Measurements from ENCODE around the gene ABCC4. TPM values are rescaled to one million over a fixed set of nuclear protein-coding genes. Genes with fewer than 3 reads are reported as not detected.

The ABCC4 gene
- total RNA-seq, 1 donor from 2014 or later: 19.0 TPM

DNA sequence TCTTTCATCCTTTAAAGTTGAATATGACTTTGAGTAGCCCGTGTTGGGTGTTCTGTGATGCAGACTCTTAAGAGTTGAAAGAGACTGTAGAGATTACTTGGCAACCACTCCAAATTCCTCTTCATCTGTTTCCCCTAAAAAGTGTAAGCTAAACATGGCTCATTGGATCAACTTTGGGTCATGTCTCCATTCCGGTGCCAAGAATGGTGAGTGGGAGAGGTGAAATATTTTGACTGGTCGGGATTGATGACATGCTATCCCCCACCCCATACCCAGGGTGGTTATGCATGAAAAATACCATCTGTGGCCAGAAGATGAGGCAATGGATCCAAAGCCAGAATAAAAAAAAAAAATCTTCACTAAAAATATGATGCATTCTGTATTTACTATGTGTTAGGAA, 307.6 kb downstream of the ABCC4 start:
- no peaks in the 10 kb centered on the region for H3K27me3 Mint-ChIP-seq (ENCODE audit: unreplicated experiment)
- DNase-seq (ENCODE audit: low spot score): no peak
- no peaks in the 10 kb centered on the region for H3K36me3 Mint-ChIP-seq (ENCODE audit: low read depth, unreplicated experiment)
- H3K4me3 Mint-ChIP-seq (ENCODE audit: unreplicated experiment): no peak overlapping the region
- H3K27ac Mint-ChIP-seq (ENCODE audit: unreplicated experiment): no peak overlapping the region
- H3K4me1 Mint-ChIP-seq (ENCODE audit: unreplicated experiment): no peaks in the 10 kb centered on the region
- TF ChIP-seq, protein P1, sequence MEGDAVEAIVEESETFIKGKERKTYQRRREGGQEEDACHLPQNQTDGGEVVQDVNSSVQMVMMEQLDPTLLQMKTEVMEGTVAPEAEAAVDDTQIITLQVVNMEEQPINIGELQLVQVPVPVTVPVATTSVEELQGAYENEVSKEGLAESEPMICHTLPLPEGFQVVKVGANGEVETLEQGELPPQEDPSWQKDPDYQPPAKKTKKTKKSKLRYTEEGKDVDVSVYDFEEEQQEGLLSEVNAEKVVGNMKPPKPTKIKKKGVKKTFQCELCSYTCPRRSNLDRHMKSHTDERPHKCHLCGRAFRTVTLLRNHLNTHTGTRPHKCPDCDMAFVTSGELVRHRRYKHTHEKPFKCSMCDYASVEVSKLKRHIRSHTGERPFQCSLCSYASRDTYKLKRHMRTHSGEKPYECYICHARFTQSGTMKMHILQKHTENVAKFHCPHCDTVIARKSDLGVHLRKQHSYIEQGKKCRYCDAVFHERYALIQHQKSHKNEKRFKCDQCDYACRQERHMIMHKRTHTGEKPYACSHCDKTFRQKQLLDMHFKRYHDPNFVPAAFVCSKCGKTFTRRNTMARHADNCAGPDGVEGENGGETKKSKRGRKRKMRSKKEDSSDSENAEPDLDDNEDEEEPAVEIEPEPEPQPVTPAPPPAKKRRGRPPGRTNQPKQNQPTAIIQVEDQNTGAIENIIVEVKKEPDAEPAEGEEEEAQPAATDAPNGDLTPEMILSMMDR (IDR thresholded peaks at IDR 0.05; ENCODE audit: unreplicated experiment): no peak
- no peaks in the 10 kb centered on the region for H3K9me3 Mint-ChIP-seq (ENCODE audit: unreplicated experiment)

DNA sequence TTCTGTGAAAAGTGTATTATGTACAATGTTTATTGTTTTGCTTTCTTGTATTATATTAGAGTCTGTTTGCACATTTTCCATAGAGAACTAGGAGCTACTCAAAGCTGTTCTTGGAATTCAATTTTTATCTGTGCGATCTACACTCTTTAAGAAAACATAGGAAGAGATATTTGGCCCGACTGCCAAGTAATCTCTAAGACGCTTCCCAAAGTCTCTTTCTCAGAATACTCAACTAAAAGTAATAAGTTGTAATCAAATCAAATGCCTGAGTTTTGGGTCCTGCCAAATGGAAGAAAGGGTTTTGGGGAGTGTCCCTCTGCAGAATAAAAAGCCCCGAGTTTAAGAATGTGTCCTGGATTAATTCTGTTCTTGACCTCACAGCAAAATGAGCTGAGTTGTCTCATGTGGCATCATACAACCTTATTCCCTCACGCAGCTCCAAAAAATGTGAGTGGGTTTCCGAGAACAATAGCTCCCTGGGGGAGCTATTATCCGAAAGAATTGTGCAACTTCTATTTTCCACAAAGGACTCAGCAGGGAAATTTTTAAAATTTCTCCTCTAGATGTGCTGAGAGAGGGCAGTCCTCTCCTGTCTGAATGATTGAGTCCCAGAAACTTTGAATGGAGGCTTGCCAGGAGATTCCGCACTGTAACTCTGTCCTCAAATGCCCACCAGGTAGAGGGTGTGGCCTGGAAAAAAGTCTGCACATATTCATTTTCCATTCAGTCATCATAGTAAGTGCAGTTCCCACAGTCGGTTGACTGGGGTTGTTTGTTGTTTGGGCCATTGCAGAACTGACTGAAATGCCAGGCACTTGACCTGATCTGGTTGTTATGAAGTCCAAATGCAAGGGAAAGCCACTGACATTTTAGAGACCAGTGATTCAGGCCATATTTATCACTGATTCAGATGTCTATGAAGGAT, 309.0 kb downstream of the ABCC4 start:
- Mint-ChIP-seq H3K4me1 (ENCODE audit: unreplicated experiment) (no peaks in the 10 kb centered on the region), H3K36me3 (ENCODE audit: low read depth, unreplicated experiment) (no peaks in the 10 kb centered on the region), H3K27ac (ENCODE audit: unreplicated experiment) (no peak overlapping the region), H3K4me3 (ENCODE audit: unreplicated experiment) (no peak overlapping the region), H3K27me3 (ENCODE audit: unreplicated experiment) (no peaks in the 10 kb centered on the region), H3K9me3 (ENCODE audit: unreplicated experiment) (no peaks in the 10 kb centered on the region)
- TF ChIP-seq, protein P1 (IDR thresholded peaks at IDR 0.05; ENCODE audit: unreplicated experiment): no peak
- no peak for DNase-seq (ENCODE audit: low spot score)

DNA sequence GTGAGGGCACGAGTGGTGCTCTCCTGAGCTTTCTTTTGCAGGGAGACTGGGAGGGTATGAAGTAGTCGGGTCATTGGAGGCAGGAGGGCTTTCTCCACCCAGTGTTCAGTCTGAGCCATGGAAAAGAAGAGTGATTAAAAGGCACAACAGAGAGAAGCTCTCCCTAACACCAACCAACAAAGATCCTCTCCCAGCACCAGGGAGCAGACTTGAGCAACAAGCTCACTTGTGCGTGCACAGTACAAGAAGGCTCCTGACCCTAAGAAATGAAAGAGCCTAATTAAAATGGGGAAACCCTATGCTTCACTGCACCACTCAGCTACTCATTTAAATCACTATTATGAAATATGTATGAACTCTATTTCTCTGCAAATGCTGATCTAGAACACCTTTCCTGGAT, 312.6 kb downstream of the ABCC4 start:
- DNase-seq (ENCODE audit: low spot score): no peak
- no peaks in the 10 kb centered on the region for H3K4me1 Mint-ChIP-seq (ENCODE audit: unreplicated experiment)
- no peaks in the 10 kb centered on the region for H3K9me3 Mint-ChIP-seq (ENCODE audit: unreplicated experiment)
- H3K4me3 Mint-ChIP-seq (ENCODE audit: unreplicated experiment): no peak overlapping the region
- no peak overlapping the region for H3K27ac Mint-ChIP-seq (ENCODE audit: unreplicated experiment)
- TF ChIP-seq, protein P1 (IDR thresholded peaks at IDR 0.05; ENCODE audit: unreplicated experiment): no peak
- no peaks in the 10 kb centered on the region for H3K27me3 Mint-ChIP-seq (ENCODE audit: unreplicated experiment)
- no peaks in the 10 kb centered on the region for H3K36me3 Mint-ChIP-seq (ENCODE audit: low read depth, unreplicated experiment)

DNA sequence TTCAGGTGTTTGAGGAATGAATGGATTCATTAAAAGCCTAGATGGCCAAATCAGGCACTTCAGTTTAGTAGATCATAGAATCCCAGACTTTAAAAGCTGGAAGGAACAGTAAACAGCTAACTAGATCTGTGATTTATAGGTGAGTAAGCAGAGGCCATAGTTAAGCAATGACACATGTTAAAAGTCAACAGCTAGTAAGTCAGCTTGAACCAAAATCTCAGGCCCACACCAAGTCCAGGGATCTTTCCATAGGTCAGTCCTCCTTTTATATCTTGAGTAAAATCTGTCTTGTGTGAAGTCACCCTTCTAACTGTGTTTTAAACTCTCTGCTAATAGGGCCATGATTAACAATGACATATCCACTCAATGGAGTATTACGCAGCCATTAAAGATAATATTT, 313.4 kb downstream of the ABCC4 start:
- TF ChIP-seq, protein P1 (IDR thresholded peaks at IDR 0.05; ENCODE audit: unreplicated experiment): no peak
- Mint-ChIP-seq H3K36me3 (ENCODE audit: low read depth, unreplicated experiment) (no peaks in the 10 kb centered on the region), H3K27ac (ENCODE audit: unreplicated experiment) (no peak overlapping the region), H3K4me3 (ENCODE audit: unreplicated experiment) (no peak overlapping the region), H3K4me1 (ENCODE audit: unreplicated experiment) (no peaks in the 10 kb centered on the region), H3K27me3 (ENCODE audit: unreplicated experiment) (no peaks in the 10 kb centered on the region), H3K9me3 (ENCODE audit: unreplicated experiment) (no peaks in the 10 kb centered on the region)
- DNase-seq (ENCODE audit: low spot score): no peak

DNA sequence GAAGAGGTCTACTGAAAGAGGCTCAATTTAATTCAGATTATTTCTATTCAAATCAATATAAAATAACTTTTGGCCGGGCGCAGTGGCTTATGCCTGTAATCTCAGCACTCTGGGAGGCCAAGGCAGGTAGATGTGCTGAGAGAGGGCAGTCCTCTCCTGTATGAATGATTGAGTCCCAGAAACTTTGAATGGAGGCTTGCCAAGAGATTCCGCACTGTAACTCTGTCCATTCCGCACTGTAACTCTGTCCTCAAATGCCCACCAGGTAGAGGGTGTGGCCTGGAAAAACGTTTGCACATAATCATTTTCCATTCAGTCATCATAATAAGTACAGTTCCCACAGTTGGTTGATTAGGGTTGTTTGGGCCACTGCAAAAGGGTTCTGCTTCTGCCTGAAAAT, 314.2 kb downstream of the ABCC4 start:
- DNase-seq (ENCODE audit: low spot score): no peak
- Mint-ChIP-seq H3K4me3 (ENCODE audit: unreplicated experiment) (no peak overlapping the region), H3K4me1 (ENCODE audit: unreplicated experiment) (no peaks in the 10 kb centered on the region), H3K36me3 (ENCODE audit: low read depth, unreplicated experiment) (no peaks in the 10 kb centered on the region), H3K27me3 (ENCODE audit: unreplicated experiment) (no peaks in the 10 kb centered on the region), H3K27ac (ENCODE audit: unreplicated experiment) (no peak overlapping the region), H3K9me3 (ENCODE audit: unreplicated experiment) (no peaks in the 10 kb centered on the region)
- TF ChIP-seq, protein P1 (IDR thresholded peaks at IDR 0.05; ENCODE audit: unreplicated experiment): no peak

Data from endothelial cell (in vitro differentiated cells).